Measurements from ENCODE around the gene NINJ1. TPM values are rescaled to one million over a fixed set of nuclear protein-coding genes. Genes with fewer than 3 reads are reported as not detected.

The NINJ1 gene
- total RNA-seq, 1 experiment from 2014 or later, result 10.3 TPM

- H3K27me3 ChIP-seq (ENCODE audit: low read length), result no peaks in the 10 kb centered on the region
- no peaks in the 10 kb centered on the region for H3K9me3 ChIP-seq (ENCODE audit: low read length)
- no peak overlapping the region for H2AFZ ChIP-seq (ENCODE audit: low read length)
- no peaks in the 10 kb centered on the region for H3K36me3 ChIP-seq (ENCODE audit: insufficient read depth, low read length)
- no peak overlapping the region for H3K4me2 ChIP-seq (ENCODE audit: low read depth, low read length, poor library complexity, severe bottlenecking)
- no peaks in the 10 kb centered on the region for H3K79me2 ChIP-seq (ENCODE audit: low read length)
- no peaks in the 10 kb centered on the region for H3K4me1 ChIP-seq (ENCODE audit: low read length)
- no peak overlapping the region for H3K4me3 ChIP-seq (ENCODE audit: low read length)
- DNase-seq, result no peak
- no peak overlapping the region for H3K27ac ChIP-seq (ENCODE audit: low read length)
- no peaks in the 10 kb centered on the region for H3K9me2 ChIP-seq (replicated peaks; ENCODE audit: insufficient read depth, low read length)
- H3K9ac ChIP-seq (ENCODE audit: low read length), result no peak overlapping the region
- H4K20me1 ChIP-seq (ENCODE audit: insufficient read depth, low read depth, low read length), result no peaks in the 10 kb centered on the region
These were observed 40.9 kb upstream of the NINJ1 start for GRCh38 chr9:93174976-93175375.

GRCh38 chr9:93173365-93174051, 39.5 kb upstream of the NINJ1 start:
- Histone ChIP-seq H3K9ac (ENCODE audit: low read length) (no peak overlapping the region), H3K4me1 (ENCODE audit: low read length) (no peaks in the 10 kb centered on the region), H3K27ac (ENCODE audit: low read length) (no peak overlapping the region), H4K20me1 (ENCODE audit: insufficient read depth, low read depth, low read length) (no peaks in the 10 kb centered on the region), H3K9me2 (replicated peaks; ENCODE audit: insufficient read depth, low read length) (no peaks in the 10 kb centered on the region), H2AFZ (ENCODE audit: low read length) (no peak overlapping the region), H3K36me3 (ENCODE audit: insufficient read depth, low read length) (no peaks in the 10 kb centered on the region), H3K4me2 (ENCODE audit: low read depth, low read length, poor library complexity, severe bottlenecking) (no peak overlapping the region), H3K27me3 (ENCODE audit: low read length) (no peaks in the 10 kb centered on the region), H3K4me3 (ENCODE audit: low read length) (no peak overlapping the region), H3K9me3 (ENCODE audit: low read length) (no peaks in the 10 kb centered on the region), H3K79me2 (ENCODE audit: low read length) (no peaks in the 10 kb centered on the region)
- no peak for DNase-seq

- Histone ChIP-seq H3K27ac (ENCODE audit: low read length) (no peak overlapping the region), H3K36me3 (ENCODE audit: insufficient read depth, low read length) (no peaks in the 10 kb centered on the region), H3K9me2 (replicated peaks; ENCODE audit: insufficient read depth, low read length) (no peaks in the 10 kb centered on the region), H3K9me3 (ENCODE audit: low read length) (no peaks in the 10 kb centered on the region), H3K4me3 (ENCODE audit: low read length) (no peak overlapping the region), H3K4me1 (ENCODE audit: low read length) (no peaks in the 10 kb centered on the region), H4K20me1 (ENCODE audit: insufficient read depth, low read depth, low read length) (no peaks in the 10 kb centered on the region), H3K9ac (ENCODE audit: low read length) (no peak overlapping the region), H2AFZ (ENCODE audit: low read length) (no peak overlapping the region), H3K79me2 (ENCODE audit: low read length) (no peaks in the 10 kb centered on the region), H3K4me2 (ENCODE audit: low read depth, low read length, poor library complexity, severe bottlenecking) (no peak overlapping the region), H3K27me3 (ENCODE audit: low read length) (no peaks in the 10 kb centered on the region)
- DNase-seq, result no peak
These were observed 38.8 kb upstream of the NINJ1 start for GRCh38 chr9:93172666-93173364.

GRCh38 chr9:93171261-93171990, 37.4 kb upstream of the NINJ1 start:
- no peaks in the 10 kb centered on the region for H3K36me3 ChIP-seq (ENCODE audit: insufficient read depth, low read length)
- no peak overlapping the region for H2AFZ ChIP-seq (ENCODE audit: low read length)
- H3K9me3 ChIP-seq (ENCODE audit: low read length), result no peaks in the 10 kb centered on the region
- no peaks in the 10 kb centered on the region for H3K4me1 ChIP-seq (ENCODE audit: low read length)
- no peak overlapping the region for H3K4me2 ChIP-seq (ENCODE audit: low read depth, low read length, poor library complexity, severe bottlenecking)
- H3K27ac ChIP-seq (ENCODE audit: low read length), result no peak overlapping the region
- no peak overlapping the region for H3K9ac ChIP-seq (ENCODE audit: low read length)
- H3K79me2 ChIP-seq (ENCODE audit: low read length), result no peaks in the 10 kb centered on the region
- H3K4me3 ChIP-seq (ENCODE audit: low read length), result no peak overlapping the region
- DNase-seq, result no peak
- H4K20me1 ChIP-seq (ENCODE audit: insufficient read depth, low read depth, low read length), result no peaks in the 10 kb centered on the region
- H3K9me2 ChIP-seq (replicated peaks; ENCODE audit: insufficient read depth, low read length), result no peaks in the 10 kb centered on the region
- no peaks in the 10 kb centered on the region for H3K27me3 ChIP-seq (ENCODE audit: low read length)

- no peaks in the 10 kb centered on the region for H4K20me1 ChIP-seq (ENCODE audit: insufficient read depth, low read depth, low read length)
- no peak for DNase-seq
These were observed 36.5 kb upstream of the NINJ1 start for GRCh38 chr9:93170571-93170970.

GRCh38 chr9:93169444-93169843, 35.4 kb upstream of the NINJ1 start:
- DNase-seq, result no peak
- no peaks in the 10 kb centered on the region for H3K79me2 ChIP-seq (ENCODE audit: low read length)
- no peak overlapping the region for H3K27ac ChIP-seq (ENCODE audit: low read length)
- no peak overlapping the region for H3K9ac ChIP-seq (ENCODE audit: low read length)
- no peaks in the 10 kb centered on the region for H3K27me3 ChIP-seq (ENCODE audit: low read length)
- no peak overlapping the region for H3K4me3 ChIP-seq (ENCODE audit: low read length)
- H3K4me1 ChIP-seq (ENCODE audit: low read length), result no peaks in the 10 kb centered on the region
- no peak overlapping the region for H3K4me2 ChIP-seq (ENCODE audit: low read depth, low read length, poor library complexity, severe bottlenecking)
- H3K9me2 ChIP-seq (replicated peaks; ENCODE audit: insufficient read depth, low read length), result no peaks in the 10 kb centered on the region
- no peaks in the 10 kb centered on the region for H3K9me3 ChIP-seq (ENCODE audit: low read length)
- no peak overlapping the region for H2AFZ ChIP-seq (ENCODE audit: low read length)
- H4K20me1 ChIP-seq (ENCODE audit: insufficient read depth, low read depth, low read length), result no peaks in the 10 kb centered on the region
- no peaks in the 10 kb centered on the region for H3K36me3 ChIP-seq (ENCODE audit: insufficient read depth, low read length)

More at GRCh38 chr9:93170571-93170970, 36.5 kb upstream of the NINJ1 start:
- Histone ChIP-seq H2AFZ (ENCODE audit: low read length) (no peak overlapping the region), H3K4me2 (ENCODE audit: low read depth, low read length, poor library complexity, severe bottlenecking) (no peak overlapping the region), H3K36me3 (ENCODE audit: insufficient read depth, low read length) (no peaks in the 10 kb centered on the region), H3K9ac (ENCODE audit: low read length) (no peak overlapping the region), H3K27me3 (ENCODE audit: low read length) (no peaks in the 10 kb centered on the region), H3K4me1 (ENCODE audit: low read length) (no peaks in the 10 kb centered on the region), H3K4me3 (ENCODE audit: low read length) (no peak overlapping the region), H3K27ac (ENCODE audit: low read length) (no peak overlapping the region), H3K79me2 (ENCODE audit: low read length) (no peaks in the 10 kb centered on the region), H3K9me2 (replicated peaks; ENCODE audit: insufficient read depth, low read length) (no peaks in the 10 kb centered on the region), H3K9me3 (ENCODE audit: low read length) (no peaks in the 10 kb centered on the region)

GRCh38 chr9:93168581-93168980, 34.5 kb upstream of the NINJ1 start:
- no peak overlapping the region for H3K4me3 ChIP-seq (ENCODE audit: low read length)
- DNase-seq, result no peak
- no peaks in the 10 kb centered on the region for H3K27me3 ChIP-seq (ENCODE audit: low read length)
- H3K79me2 ChIP-seq (ENCODE audit: low read length), result no peaks in the 10 kb centered on the region
- H3K9ac ChIP-seq (ENCODE audit: low read length), result no peak overlapping the region
- H3K27ac ChIP-seq (ENCODE audit: low read length), result no peak overlapping the region
- H3K36me3 ChIP-seq (ENCODE audit: insufficient read depth, low read length), result no peaks in the 10 kb centered on the region
- H3K4me2 ChIP-seq (ENCODE audit: low read depth, low read length, poor library complexity, severe bottlenecking), result no peak overlapping the region
- no peaks in the 10 kb centered on the region for H3K9me2 ChIP-seq (replicated peaks; ENCODE audit: insufficient read depth, low read length)
- H3K4me1 ChIP-seq (ENCODE audit: low read length), result no peaks in the 10 kb centered on the region
- no peaks in the 10 kb centered on the region for H3K9me3 ChIP-seq (ENCODE audit: low read length)
- H4K20me1 ChIP-seq (ENCODE audit: insufficient read depth, low read depth, low read length), result no peaks in the 10 kb centered on the region
- no peak overlapping the region for H2AFZ ChIP-seq (ENCODE audit: low read length)

- Histone ChIP-seq H2AFZ (ENCODE audit: low read length) (no peak overlapping the region), H3K9me2 (replicated peaks; ENCODE audit: insufficient read depth, low read length) (no peaks in the 10 kb centered on the region), H3K36me3 (ENCODE audit: insufficient read depth, low read length) (no peaks in the 10 kb centered on the region), H3K4me3 (ENCODE audit: low read length) (no peak overlapping the region), H4K20me1 (ENCODE audit: insufficient read depth, low read depth, low read length) (no peaks in the 10 kb centered on the region), H3K27me3 (ENCODE audit: low read length) (no peaks in the 10 kb centered on the region), H3K9ac (ENCODE audit: low read length) (no peak overlapping the region), H3K79me2 (ENCODE audit: low read length) (no peaks in the 10 kb centered on the region), H3K27ac (ENCODE audit: low read length) (no peak overlapping the region), H3K4me2 (ENCODE audit: low read depth, low read length, poor library complexity, severe bottlenecking) (no peak overlapping the region), H3K4me1 (ENCODE audit: low read length) (no peaks in the 10 kb centered on the region), H3K9me3 (ENCODE audit: low read length) (no peaks in the 10 kb centered on the region)
- DNase-seq, result no peak
These were observed 33.8 kb upstream of the NINJ1 start for GRCh38 chr9:93167838-93168237.
